GM19035 (cell line): ENCODE results near the gene TOB1.
A peak's percentile ranks its signal among the peaks of the same experiment; 100 is the strongest.

Experiments
- ATAC-seq: cut with Tn5 transposase; IDR thresholded peaks from one replicate; pipeline ENCODE4 v1.9.1; 2021; ENCODE audit not compliant: unreplicated experiment

Gene TOB1

GRCh38 chr17:50832864-50833381 is 33.2 kb downstream of the TOB1 start:
- ATAC-seq: no peak

- no peak for ATAC-seq
These were observed 33.8 kb downstream of the TOB1 start for GRCh38 chr17:50832267-50832863.

GRCh38 chr17:50831471-50831928 is 34.7 kb downstream of the TOB1 start:
- ATAC-seq: no peak

DNA sequence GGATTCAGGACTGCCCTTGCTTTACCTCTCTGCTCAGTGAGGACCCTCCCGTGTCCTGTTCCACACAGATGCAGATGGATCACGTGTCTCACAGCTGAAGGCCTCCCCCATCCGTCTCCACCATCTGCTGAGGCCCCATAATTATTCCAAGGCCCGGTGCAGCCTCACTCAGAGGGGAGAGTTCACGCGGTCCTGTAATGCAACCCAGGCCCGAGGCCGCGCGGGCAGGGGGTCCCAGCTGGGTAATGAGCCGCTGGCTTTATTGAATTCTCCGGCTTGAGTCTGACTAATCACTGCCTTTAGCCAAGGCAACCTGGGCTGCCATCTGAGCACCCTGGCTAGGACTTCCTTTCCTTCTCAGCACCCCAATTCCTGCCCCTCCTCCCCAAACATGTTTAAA is 35.2 kb downstream of the TOB1 start:
- ATAC-seq: no peak

DNA sequence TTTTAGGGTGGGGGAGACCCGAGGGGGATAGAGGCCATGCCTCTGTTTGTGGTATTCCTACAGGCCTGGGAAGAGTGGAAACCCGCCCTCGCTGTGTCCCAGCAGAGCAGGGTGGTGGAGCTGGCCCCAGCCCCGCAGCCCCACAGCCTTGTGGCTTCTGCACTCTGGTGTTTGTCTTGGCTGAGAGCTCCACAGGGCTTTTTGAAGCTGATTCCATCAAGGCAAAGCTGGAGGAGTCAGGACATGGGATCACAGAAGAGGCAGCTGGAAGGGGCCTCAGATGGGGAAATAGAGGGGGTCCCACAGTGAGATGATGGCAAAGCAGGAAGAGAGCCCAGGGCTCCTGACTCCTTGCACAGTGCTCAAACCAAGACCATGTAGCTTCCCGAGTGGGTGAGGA is 35.8 kb downstream of the TOB1 start:
- no peak for ATAC-seq

GRCh38 chr17:50829332-50829731 is 36.8 kb downstream of the TOB1 start:
- ATAC-seq: no peak

DNA sequence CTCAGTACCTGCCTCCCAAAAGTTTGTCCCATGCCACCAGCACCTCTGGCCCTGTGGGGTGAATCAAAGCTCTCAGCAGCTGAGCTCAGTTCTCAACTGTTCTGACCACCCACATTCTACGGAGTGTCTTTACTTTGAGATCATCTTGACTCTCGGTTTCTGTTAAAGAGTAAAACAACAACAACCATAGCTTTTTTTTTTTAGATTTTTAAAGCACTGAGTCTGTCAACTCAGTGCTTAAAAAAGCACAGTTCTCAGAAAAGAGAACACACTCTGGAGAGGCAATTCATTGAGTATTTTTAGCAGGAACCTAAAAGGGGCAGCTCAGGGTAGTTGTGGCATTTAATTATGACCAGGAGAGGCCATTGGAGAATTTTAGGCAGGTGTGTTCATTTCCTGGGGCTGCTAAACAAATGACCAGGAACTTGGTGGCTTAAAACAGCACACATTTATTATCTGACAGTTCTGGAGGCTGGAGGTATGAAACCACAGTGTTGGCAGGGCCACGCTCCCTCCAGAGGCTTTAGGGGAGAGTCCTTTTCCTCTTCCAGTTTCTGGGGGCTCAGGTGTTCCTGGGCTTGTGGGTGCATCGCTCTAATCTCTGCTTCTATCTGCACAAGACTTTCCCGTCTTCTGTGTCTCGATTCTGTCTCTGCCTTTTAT is 37.5 kb downstream of the TOB1 start:
- peak; percentile 74 for ATAC-seq

- ATAC-seq: no peak
These were observed 41.0 kb downstream of the TOB1 start for GRCh38 chr17:50825188-50825587.

DNA sequence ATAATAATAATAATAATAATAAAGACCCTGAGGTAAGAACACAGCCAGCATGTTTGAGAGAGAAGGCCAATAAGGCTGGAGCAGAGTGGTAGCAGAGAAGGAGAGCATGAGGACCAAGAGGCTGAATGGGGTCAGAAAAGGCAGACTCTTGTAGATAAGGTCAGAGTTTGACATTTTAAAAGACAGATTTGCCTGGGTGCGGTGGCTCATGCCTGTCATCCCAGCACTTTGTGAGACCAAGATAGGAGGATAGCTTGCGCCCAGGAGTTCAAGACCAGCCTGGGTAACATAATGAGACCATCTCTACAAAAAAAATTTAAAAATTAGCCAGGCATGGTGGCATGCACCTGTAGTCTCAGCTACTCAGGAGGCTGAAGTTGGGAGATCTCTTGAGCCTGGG is 41.7 kb downstream of the TOB1 start:
- no peak for ATAC-seq

DNA sequence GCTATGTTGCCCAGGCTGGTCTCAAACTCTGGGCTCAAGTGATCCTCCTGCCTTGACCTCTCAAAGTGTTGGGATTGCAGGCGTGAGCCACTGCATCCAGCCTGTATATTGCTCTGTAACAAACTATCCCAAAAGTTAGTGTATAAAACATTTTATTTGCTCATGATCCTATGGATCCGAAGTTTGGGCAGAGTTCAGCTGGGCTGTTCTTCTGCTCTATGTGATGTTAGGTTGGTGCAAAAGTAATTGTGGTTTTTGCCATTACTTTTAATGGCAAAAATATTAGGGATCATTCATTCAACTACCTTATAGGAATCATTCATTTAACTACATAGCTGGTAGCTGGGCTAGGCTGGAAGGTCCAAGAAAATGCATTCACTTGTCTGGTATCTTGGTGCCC is 43.6 kb downstream of the TOB1 start:
- no peak for ATAC-seq

DNA sequence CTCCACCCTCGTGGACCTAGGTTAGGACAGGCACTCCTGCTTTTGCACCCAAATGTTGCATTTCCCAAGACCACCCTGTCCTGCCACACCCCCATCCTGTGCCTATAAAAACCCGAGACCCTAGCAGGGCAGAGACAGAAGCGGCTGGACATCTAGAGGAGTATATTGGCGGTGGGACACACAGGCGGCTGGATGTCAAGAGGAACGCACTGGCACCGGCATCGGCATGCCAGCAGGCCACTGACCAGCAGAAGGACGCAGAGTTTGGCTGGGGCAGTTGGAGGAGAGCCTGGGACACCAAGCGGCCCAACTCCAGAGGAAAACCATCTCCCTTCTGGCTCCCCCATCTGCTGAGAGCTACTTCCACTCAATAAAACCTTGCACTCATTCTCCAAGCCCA is 45.5 kb downstream of the TOB1 start:
- ATAC-seq: no peak

DNA sequence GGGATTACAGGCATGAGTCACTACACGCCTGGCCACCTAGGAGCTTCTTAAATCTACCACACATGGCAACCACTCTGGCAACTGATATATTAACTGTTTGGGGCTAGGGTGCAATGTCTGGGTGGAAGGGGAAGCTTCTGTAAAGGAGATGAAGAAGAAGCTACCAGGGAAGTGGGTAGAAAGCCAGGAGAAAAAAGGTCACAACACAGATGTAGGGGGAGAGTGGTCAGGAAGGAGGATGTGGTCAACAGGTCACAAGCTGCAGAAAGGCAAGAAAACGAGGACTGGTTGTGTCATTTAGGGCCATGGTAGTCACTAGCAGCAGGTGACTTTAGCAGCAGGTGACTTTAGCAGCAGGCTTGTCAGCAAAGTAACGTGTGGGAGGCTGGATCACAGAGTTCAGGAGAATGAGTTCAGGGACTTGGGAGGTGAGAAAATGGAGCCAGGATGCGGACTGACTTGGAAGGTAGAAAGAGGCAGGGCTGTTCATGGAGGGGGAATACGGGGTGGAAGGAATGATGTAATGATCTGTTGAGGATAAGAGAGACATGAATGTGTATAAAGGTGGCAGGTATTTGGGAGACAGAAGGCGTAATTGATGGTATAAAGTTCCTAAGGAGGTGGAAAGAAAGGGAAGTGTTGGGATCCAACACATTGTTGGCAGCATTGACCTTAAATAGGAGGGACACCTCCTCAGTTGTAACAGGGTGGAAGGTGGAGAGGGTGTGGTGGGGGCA is 47.1 kb downstream of the TOB1 start:
- ATAC-seq: no peak

GRCh38 chr17:50818261-50818660 is 47.9 kb downstream of the TOB1 start:
- no peak for ATAC-seq

GRCh38 chr17:50817838-50818237 is 48.3 kb downstream of the TOB1 start:
- no peak for ATAC-seq

GRCh38 chr17:50816771-50817751 is 49.1 kb downstream of the TOB1 start:
- no peak for ATAC-seq

- no peak for ATAC-seq
These were observed 49.9 kb downstream of the TOB1 start for GRCh38 chr17:50816271-50816670.

- ATAC-seq: no peak
These were observed 50.8 kb downstream of the TOB1 start for GRCh38 chr17:50815400-50815799.

DNA sequence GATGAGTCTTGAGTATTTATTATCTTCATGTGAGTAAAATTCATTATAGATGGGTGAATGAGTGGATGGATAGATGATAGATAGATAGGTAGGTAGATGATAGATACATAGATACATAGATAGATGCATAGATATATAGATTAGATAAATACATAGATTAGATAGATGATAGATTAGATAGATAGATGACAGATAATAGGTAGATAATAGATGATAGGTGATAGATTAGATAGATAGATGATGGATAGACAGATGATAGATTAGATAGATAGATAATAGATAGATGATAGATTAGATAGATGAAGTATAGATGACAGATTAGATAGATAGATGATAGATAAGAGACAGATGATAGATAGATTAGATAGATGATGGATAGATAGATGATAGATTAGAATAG is 52.6 kb downstream of the TOB1 start:
- no peak for ATAC-seq
